ENCODE data around the gene FIGLA. TPM values are rescaled to one million over a fixed set of nuclear protein-coding genes. Genes with fewer than 3 reads are reported as not detected.

The FIGLA gene
- total RNA-seq, 1 donor from 2014 or later = not detected

DNA sequence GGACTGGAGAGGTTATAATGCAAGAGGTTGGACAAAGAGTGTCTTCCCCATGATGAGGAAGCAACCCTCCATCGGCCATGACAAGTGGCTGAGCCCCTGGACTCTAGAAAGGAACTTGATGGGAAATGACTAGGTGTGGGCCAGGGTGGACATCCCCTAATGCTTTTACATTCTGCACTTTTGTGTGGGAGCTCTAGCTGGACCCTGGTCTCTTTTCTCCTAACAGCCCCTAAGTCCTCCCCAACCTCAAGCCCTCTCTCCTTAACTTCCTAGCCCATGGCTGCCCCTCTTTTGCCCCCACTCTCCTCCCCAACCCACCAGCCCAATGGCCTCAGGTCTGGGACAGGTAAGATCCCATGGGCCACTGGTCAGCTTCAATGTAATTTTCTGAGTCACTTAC, 42.8 kb upstream of the FIGLA start:
- Histone ChIP-seq H3K27me3 (ENCODE audit: control insufficient read depth, insufficient read depth, low read length) (no peaks in the 10 kb centered on the region), H3K36me3 (ENCODE audit: control insufficient read depth, insufficient read depth, low read length) (no peaks in the 10 kb centered on the region), H3K4me3 (ENCODE audit: low read depth, low read length) (no peak overlapping the region)
- DNase-seq (ENCODE audit: low read depth) = no peak
- TF ChIP-seq CTCF (IDR thresholded peaks at IDR 0.05; ENCODE audit: insufficient read depth, low read length, poor library complexity, severe bottlenecking) = no peak

DNA sequence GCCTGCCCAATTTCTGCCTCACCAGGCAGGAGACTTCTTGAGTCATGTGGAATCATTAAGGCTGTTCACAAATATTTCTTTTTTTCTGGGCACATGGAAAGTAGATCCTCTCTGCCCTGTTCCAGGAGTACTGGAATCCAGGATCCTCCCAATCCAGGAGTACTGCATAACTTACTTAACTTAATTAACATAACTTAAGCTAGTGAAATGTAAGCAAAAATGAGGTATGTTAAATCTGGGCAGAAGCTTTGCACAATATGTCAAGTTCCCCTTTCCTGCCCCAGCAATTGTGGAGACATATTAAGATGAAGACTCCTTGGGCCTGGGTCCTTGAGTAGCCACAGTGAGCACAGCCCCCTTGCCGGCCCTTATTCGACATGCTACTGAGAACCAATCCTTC, 41.9 kb upstream of the FIGLA start:
- no peak for TF ChIP-seq CTCF (IDR thresholded peaks at IDR 0.05; ENCODE audit: insufficient read depth, low read length, poor library complexity, severe bottlenecking)
- no peaks in the 10 kb centered on the region for H3K27me3 ChIP-seq (ENCODE audit: control insufficient read depth, insufficient read depth, low read length)
- no peak for DNase-seq (ENCODE audit: low read depth)
- no peaks in the 10 kb centered on the region for H3K36me3 ChIP-seq (ENCODE audit: control insufficient read depth, insufficient read depth, low read length)
- no peak overlapping the region for H3K4me3 ChIP-seq (ENCODE audit: low read depth, low read length)

DNA sequence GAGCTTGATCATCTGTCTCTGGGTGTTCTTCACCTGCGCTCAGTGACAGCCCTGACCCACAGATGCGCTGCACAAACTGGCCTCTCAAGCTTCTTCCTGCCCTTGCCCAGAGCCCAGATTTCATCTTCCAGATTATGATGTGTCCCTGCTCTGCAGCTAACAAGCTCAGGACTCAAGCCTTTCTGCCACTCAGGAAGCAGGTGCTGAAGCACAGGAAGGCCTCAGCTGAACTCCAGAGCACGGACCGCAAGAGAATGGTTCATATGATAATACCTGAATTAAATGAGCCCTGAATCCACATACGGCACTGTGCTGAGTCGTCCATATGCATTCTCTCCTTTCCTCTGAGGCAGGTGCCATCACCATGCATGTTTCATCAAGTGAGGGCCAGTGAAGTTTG, 41.4 kb upstream of the FIGLA start:
- peaks cover 2% of the 10 kb centered on the region for H3K27me3 ChIP-seq (ENCODE audit: control insufficient read depth, insufficient read depth, low read length)

DNA sequence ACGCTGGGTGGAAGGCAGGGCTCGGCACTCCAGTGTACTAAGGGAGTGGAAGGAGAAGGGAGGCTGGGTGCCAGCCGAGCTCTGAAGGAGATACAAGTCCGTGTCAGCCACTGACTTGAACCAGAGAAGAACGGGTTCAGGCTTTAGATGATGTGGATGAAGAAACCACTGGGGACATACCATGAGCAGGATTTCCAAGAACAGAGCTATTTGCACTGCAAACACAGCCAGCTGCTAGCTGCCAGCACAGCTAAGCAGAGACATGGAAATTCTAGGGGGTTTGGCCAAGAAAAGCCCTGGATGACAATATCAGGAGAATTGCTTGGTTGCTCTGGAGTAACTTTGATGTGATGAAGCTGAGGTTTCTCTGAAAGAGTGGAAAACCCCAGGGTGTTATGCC, 39.9 kb upstream of the FIGLA start:
- no peak for TF ChIP-seq CTCF (IDR thresholded peaks at IDR 0.05; ENCODE audit: insufficient read depth, low read length, poor library complexity, severe bottlenecking)
- no peak overlapping the region for H3K4me3 ChIP-seq (ENCODE audit: low read depth, low read length)
- no peaks in the 10 kb centered on the region for H3K36me3 ChIP-seq (ENCODE audit: control insufficient read depth, insufficient read depth, low read length)
- no peak for DNase-seq (ENCODE audit: low read depth)
- peaks cover 2% of the 10 kb centered on the region for H3K27me3 ChIP-seq (ENCODE audit: control insufficient read depth, insufficient read depth, low read length)

More for the DNA sequence above, 41.4 kb upstream of the FIGLA start:
- Histone ChIP-seq H3K4me3 (ENCODE audit: low read depth, low read length) (no peak overlapping the region), H3K36me3 (ENCODE audit: control insufficient read depth, insufficient read depth, low read length) (no peaks in the 10 kb centered on the region)
- no peak for TF ChIP-seq CTCF (IDR thresholded peaks at IDR 0.05; ENCODE audit: insufficient read depth, low read length, poor library complexity, severe bottlenecking)
- no peak for DNase-seq (ENCODE audit: low read depth)

- no peak for TF ChIP-seq CTCF (IDR thresholded peaks at IDR 0.05; ENCODE audit: insufficient read depth, low read length, poor library complexity, severe bottlenecking)
- Histone ChIP-seq H3K4me3 (ENCODE audit: low read depth, low read length) (no peak overlapping the region), H3K27me3 (ENCODE audit: control insufficient read depth, insufficient read depth, low read length) (peaks cover 2% of the 10 kb centered on the region), H3K36me3 (ENCODE audit: control insufficient read depth, insufficient read depth, low read length) (no peaks in the 10 kb centered on the region)
- DNase-seq (ENCODE audit: low read depth) = no peak
These were observed 39.5 kb upstream of the FIGLA start for GRCh38 chr2:70829916-70830315.

Measured in kidney epithelial cell (primary cell).